Right atrium auricular region (tissue), 2 donors: ENCODE measurements around the gene MS4A1. TPM values are rescaled to one million over a fixed set of nuclear protein-coding genes. Genes with fewer than 3 reads are reported as not detected.
"Not testable (repeated sequence)": the region's sequence is repeated elsewhere in the genome, so short reads cannot be mapped to it uniquely, and the experiment has no call there.

Experiments used
- DNase-seq: peaks from one replicate; pipeline ENCODE4 v3.0.0-alpha.2; 2019; ENCODE audit warnings: low spot score
- H3K27ac ChIP-seq, 2 donors: fragments of 200-600 bp; sonication (generic); 1 replicate in 1 of 2; 2 replicates in 1 of 2; pipeline ENCODE4 v1.5.1; 2016 to 2019
- H3K27me3 ChIP-seq, 2 donors: fragments of 200-600 bp; sonication (generic); one replicate each; pipeline versions ENCODE4 v1.5.1 to v1.6.0; 2017 to 2019
- H3K36me3 ChIP-seq: fragments of 200-600 bp; sonication (generic); one replicate; pipeline ENCODE4 v1.5.1; 2016
- H3K4me1 ChIP-seq, 2 donors: fragments of 200-600 bp; sonication (generic); one replicate each; pipeline versions ENCODE4 v1.5.1 to v1.6.0; 2017 to 2019
- H3K4me3 ChIP-seq, 2 donors: fragments of 200-600 bp; sonication (generic); 1 replicate in 1 of 2; 2 replicates in 1 of 2; pipeline ENCODE4 v1.5.1; 2017 to 2019; ENCODE audit warnings: mild to moderate bottlenecking in 1 of 2, moderate library complexity in 1 of 2
- H3K9me3 ChIP-seq, 2 donors: fragments of 200-600 bp; sonication (generic); one replicate each; pipeline ENCODE4 v1.5.1; 2019
- total RNA-seq, 2 donors: library from RNA; depleted of rRNA; stranded (reverse); fragments of >200 nt; gene quantifications; one replicate each; pipeline ENCODE4 v1.1.0, GENCODE V29; 2016
- TF ChIP-seq, protein P1 (sequence below), 2 donors: fragments of 200-600 bp; sonication (generic); IDR thresholded peaks; one replicate each; pipeline ENCODE4 v1.5.1; 2019; ENCODE audit warnings: antibody characterized with exemption in 2 of 2

Gene MS4A1
- total RNA-seq, 2 donors from 2014 or later: not detected

DNA sequence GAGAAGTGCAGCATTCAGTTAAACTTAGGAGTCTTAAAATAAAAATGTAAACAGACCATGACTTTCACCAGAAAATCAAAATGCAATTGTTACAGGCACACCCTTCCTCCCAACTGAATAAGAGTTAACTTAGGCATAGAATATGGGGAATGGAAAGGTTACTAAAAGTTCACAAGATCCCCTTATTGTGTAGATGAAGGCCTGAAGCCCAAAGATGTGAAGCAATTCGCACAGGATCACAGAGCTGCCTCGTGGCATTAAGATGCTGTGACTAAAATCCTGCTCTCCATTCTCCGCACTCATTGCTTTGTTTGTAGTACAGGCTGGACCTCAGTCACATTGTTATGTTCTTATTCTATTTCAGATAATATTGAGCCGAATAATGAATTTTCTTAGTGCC, 22.2 kb upstream of the MS4A1 start:
- H3K4me3 ChIP-seq: no peak overlapping the region
- no peaks in the 10 kb centered on the region for H3K4me1 ChIP-seq
- DNase-seq: no peak
- H3K36me3 ChIP-seq: no peaks in the 10 kb centered on the region
- no peak overlapping the region for H3K27ac ChIP-seq
- TF ChIP-seq, protein P1, sequence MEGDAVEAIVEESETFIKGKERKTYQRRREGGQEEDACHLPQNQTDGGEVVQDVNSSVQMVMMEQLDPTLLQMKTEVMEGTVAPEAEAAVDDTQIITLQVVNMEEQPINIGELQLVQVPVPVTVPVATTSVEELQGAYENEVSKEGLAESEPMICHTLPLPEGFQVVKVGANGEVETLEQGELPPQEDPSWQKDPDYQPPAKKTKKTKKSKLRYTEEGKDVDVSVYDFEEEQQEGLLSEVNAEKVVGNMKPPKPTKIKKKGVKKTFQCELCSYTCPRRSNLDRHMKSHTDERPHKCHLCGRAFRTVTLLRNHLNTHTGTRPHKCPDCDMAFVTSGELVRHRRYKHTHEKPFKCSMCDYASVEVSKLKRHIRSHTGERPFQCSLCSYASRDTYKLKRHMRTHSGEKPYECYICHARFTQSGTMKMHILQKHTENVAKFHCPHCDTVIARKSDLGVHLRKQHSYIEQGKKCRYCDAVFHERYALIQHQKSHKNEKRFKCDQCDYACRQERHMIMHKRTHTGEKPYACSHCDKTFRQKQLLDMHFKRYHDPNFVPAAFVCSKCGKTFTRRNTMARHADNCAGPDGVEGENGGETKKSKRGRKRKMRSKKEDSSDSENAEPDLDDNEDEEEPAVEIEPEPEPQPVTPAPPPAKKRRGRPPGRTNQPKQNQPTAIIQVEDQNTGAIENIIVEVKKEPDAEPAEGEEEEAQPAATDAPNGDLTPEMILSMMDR (IDR thresholded peaks at IDR 0.05): no peak
- H3K27me3 ChIP-seq: no peaks in the 10 kb centered on the region
- no peaks in the 10 kb centered on the region for H3K9me3 ChIP-seq

GRCh38 chr11:60447070-60447469, 8.6 kb upstream of the MS4A1 start:
- H3K27me3 ChIP-seq: no peaks in the 10 kb centered on the region
- no peak overlapping the region for H3K27ac ChIP-seq
- no peak overlapping the region for H3K4me3 ChIP-seq
- H3K9me3 ChIP-seq: no peaks in the 10 kb centered on the region
- TF ChIP-seq, protein P1 (IDR thresholded peaks at IDR 0.05): no peak
- DNase-seq: no peak
- H3K4me1 ChIP-seq: no peaks in the 10 kb centered on the region
- H3K36me3 ChIP-seq: no peaks in the 10 kb centered on the region

DNA sequence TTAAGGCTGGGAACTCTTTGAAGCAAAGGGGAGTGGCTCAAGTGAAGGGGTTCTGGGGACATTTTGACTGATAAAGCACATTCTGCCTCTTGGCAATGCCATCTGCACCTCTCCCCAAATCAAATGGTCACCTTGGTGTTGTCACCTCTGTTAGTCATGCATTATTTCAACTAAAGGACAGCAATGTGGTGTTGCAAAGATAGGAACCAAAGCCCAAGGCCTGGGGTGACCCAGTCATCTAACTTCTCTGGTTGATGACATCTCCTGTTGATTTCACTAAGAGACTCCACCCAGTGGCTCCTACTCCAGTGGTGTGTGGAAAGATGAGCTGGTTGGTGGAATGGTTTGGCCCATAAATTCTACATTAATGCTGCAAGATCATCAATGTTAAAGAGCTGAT, 7.8 kb upstream of the MS4A1 start:
- TF ChIP-seq, protein P1 (IDR thresholded peaks at IDR 0.05): no peak
- Histone ChIP-seq H3K4me1 (no peaks in the 10 kb centered on the region), H3K36me3 (no peaks in the 10 kb centered on the region), H3K27ac (no peak overlapping the region), H3K27me3 (no peaks in the 10 kb centered on the region), H3K9me3 (no peaks in the 10 kb centered on the region), H3K4me3 (no peak overlapping the region)
- DNase-seq: no peak

DNA sequence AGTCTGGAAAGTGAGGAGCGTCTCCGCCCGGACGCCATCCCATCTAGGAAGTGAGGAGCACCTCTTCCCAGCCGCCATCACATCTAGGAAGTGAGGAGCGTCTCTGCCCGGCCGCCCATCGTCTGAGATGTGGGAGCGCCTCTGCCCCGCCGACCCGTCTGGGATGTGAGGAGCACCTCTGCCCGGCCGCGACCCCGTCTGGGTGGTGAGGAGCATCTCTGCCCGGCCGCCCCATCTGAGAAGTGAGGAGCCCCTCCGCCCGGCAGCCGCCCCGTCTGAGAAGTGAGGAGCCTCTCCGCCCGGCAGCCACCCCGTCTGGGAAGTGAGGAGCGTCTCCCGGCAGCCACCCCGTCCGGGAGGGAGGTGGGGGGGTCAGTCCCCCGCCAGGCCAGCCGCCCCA, 4.5 kb upstream of the MS4A1 start:
- DNase-seq: not testable (repeated sequence)

GRCh38 chr11:60454212-60454611, 1.4 kb upstream of the MS4A1 start:
- no peaks in the 10 kb centered on the region for H3K9me3 ChIP-seq
- DNase-seq: no peak
- no peaks in the 10 kb centered on the region for H3K4me1 ChIP-seq
- TF ChIP-seq, protein P1 (IDR thresholded peaks at IDR 0.05): no peak
- H3K27ac ChIP-seq: no peak overlapping the region
- H3K36me3 ChIP-seq: no peaks in the 10 kb centered on the region
- H3K27me3 ChIP-seq: no peaks in the 10 kb centered on the region
- no peak overlapping the region for H3K4me3 ChIP-seq

More for the DNA sequence above, 4.5 kb upstream of the MS4A1 start:
- not testable (repeated sequence) for H3K4me1 ChIP-seq, H3K9me3 ChIP-seq, H3K36me3 ChIP-seq, H3K27me3 ChIP-seq, H3K4me3 ChIP-seq, H3K27ac ChIP-seq

GRCh38 chr11:60457576-60457975, 1.9 kb downstream of the MS4A1 start:
- no peak overlapping the region for H3K27ac ChIP-seq
- no peak for DNase-seq
- no peak overlapping the region for H3K4me3 ChIP-seq
- TF ChIP-seq, protein P1 (IDR thresholded peaks at IDR 0.05): no peak
- no peaks in the 10 kb centered on the region for H3K4me1 ChIP-seq
- H3K36me3 ChIP-seq: no peaks in the 10 kb centered on the region
- no peaks in the 10 kb centered on the region for H3K9me3 ChIP-seq
- H3K27me3 ChIP-seq: no peaks in the 10 kb centered on the region
